Fibroblast of lung (primary cell): ENCODE measurements around the gene HOPX. TPM values are rescaled to one million over a fixed set of nuclear protein-coding genes. Genes with fewer than 3 reads are reported as not detected.
"Not testable (repeated sequence)": the region's sequence is repeated elsewhere in the genome, so short reads cannot be mapped to it uniquely, and the experiment has no call there.

ENCODE experiments used
- DNase-seq, 2 donors: peaks; one replicate each; pipeline versions ENCODE4 v3.0.0 to v3.0.0-alpha.2; 2010; ENCODE audit warnings: low read depth in 2 of 2
- H2AFZ ChIP-seq: 2 replicates; pipeline ENCODE4 v1.5.1; 2012; ENCODE audit warnings: low read length, control low read depth, inconsistent platforms
- H3K27ac ChIP-seq: 2 replicates; pipeline ENCODE4 v1.5.1; 2011; ENCODE audit warnings: low read length, control low read depth; ENCODE audit not compliant: insufficient read depth
- H3K27me3 ChIP-seq: 2 replicates; pipeline ENCODE4 v1.5.1; 2011; ENCODE audit warnings: mild to moderate bottlenecking, low read length; ENCODE audit not compliant: control insufficient read depth, insufficient read depth
- H3K36me3 ChIP-seq: 2 replicates; pipeline ENCODE4 v1.5.1; 2011; ENCODE audit warnings: low read length; ENCODE audit not compliant: control insufficient read depth, insufficient read depth
- H3K4me1 ChIP-seq: 2 replicates; pipeline ENCODE4 v1.5.1; 2011; ENCODE audit warnings: low read length; ENCODE audit not compliant: control insufficient read depth, insufficient read depth; ENCODE audit errors: extremely low read depth
- H3K4me2 ChIP-seq: 2 replicates; pipeline ENCODE4 v1.5.1; 2011; ENCODE audit warnings: low read length, control low read depth; ENCODE audit not compliant: insufficient read depth; ENCODE audit errors: extremely low read depth
- H3K4me3 ChIP-seq, 4 experiments: fragments of 200-600 bp in 1 of 4; sonication (generic) in 1 of 4; replicated peaks in 1 of 4; 2 replicates each; pipeline ENCODE4 v1.5.1; 2011 to 2016; ENCODE audit warnings: low read length in 4 of 4, low read depth in 3 of 4, mild to moderate bottlenecking in 3 of 4, control low read depth in 2 of 4, inconsistent platforms in 1 of 4, mixed read lengths in 1 of 4; ENCODE audit not compliant: insufficient read depth in 1 of 4; ENCODE audit errors: control extremely low read depth in 1 of 4
- H3K79me2 ChIP-seq: 2 replicates; pipeline ENCODE4 v1.5.1; 2012; ENCODE audit warnings: mild to moderate bottlenecking, low read length, inconsistent platforms; ENCODE audit not compliant: control insufficient read depth, insufficient read depth
- H3K9ac ChIP-seq: 2 replicates; pipeline ENCODE4 v1.5.1; 2011; ENCODE audit warnings: mild to moderate bottlenecking, low read length, control low read depth; ENCODE audit not compliant: insufficient read depth
- H3K9me3 ChIP-seq: 2 replicates; pipeline ENCODE4 v1.5.1; 2012; ENCODE audit warnings: low read depth, low read length; ENCODE audit not compliant: control insufficient read depth, insufficient read depth
- H4K20me1 ChIP-seq: 2 replicates; pipeline ENCODE4 v1.5.1; 2011; ENCODE audit warnings: low read length; ENCODE audit not compliant: control insufficient read depth, insufficient read depth; ENCODE audit errors: extremely low read depth
- CTCF ChIP-seq, 2 donors: IDR thresholded peaks in 1 of 2; conservative IDR thresholded peaks in 1 of 2; 1 replicate in 1 of 2; 2 replicates in 1 of 2; pipeline ENCODE4 v1.5.1; 2011 to 2012; ENCODE audit warnings: low read length in 2 of 2, control low read depth in 1 of 2, inconsistent platforms in 1 of 2, low read depth in 1 of 2, mild to moderate bottlenecking in 1 of 2
- EZH2 ChIP-seq: IDR thresholded peaks from 2 replicates; pipeline ENCODE4 v1.5.1; 2012; ENCODE audit warnings: low read length, control low read depth, mild to moderate bottlenecking; ENCODE audit errors: missing control alignments
- polyA plus RNA-seq, 2 donors: library from polyadenylated mRNA; depleted of rRNA in 1 of 2; stranded (reverse) in 1 of 2; unstranded in 1 of 2; fragments of >200 nt; gene quantifications; 2 replicates each; pipeline ENCODE4 v1.2.1, GENCODE V29; 2011 to 2012; ENCODE audit warnings: missing spikeins in 1 of 2
- total RNA-seq: library from RNA; depleted of rRNA; stranded (reverse); fragments of >200 nt; gene quantifications from 2 replicates; pipeline ENCODE4 v1.2.1, GENCODE V29; 2014

Gene HOPX
- total and polyA plus RNA-seq, 2 donors (not counting 1 experiment from before 2014, with no cell fraction given) = 2.4 to 11.4 TPM

GRCh38 chr4:56612282-56612681 is 68.8 kb downstream of the HOPX start:
- Histone ChIP-seq H4K20me1 (no peaks in the 10 kb centered on the region), H3K79me2 (no peaks in the 10 kb centered on the region), H3K27me3 (no peaks in the 10 kb centered on the region), H3K27ac (no peak overlapping the region), H3K9me3 (no peaks in the 10 kb centered on the region), H3K9ac (no peak overlapping the region), H3K36me3 (no peaks in the 10 kb centered on the region), H3K4me2 (no peak overlapping the region), H3K4me1 (no peaks in the 10 kb centered on the region), H2AFZ (no peak overlapping the region), H3K4me3 (no peak overlapping the region)
- no peak for TF ChIP-seq EZH2
- TF ChIP-seq CTCF (conservative IDR thresholded peaks at IDR 0.05 in 1 of 2, IDR thresholded peaks at IDR 0.05 in 1 of 2; ENCODE audit: low read depth in 1 of 2, low read length in 2 of 2) = no peak
- DNase-seq = no peak

- DNase-seq = peak; percentile 6 to 62
- H3K9me3 ChIP-seq = no peaks in the 10 kb centered on the region
- H3K36me3 ChIP-seq = no peaks in the 10 kb centered on the region
- no peak overlapping the region for H2AFZ ChIP-seq
- no peak overlapping the region for H3K4me2 ChIP-seq
- TF ChIP-seq CTCF (conservative IDR thresholded peaks at IDR 0.05 in 1 of 2, IDR thresholded peaks at IDR 0.05 in 1 of 2; ENCODE audit: low read depth in 1 of 2, low read length in 2 of 2) (no peak), EZH2 (no peak)
- H3K4me1 ChIP-seq = no peaks in the 10 kb centered on the region
- H3K79me2 ChIP-seq = no peaks in the 10 kb centered on the region
- no peak overlapping the region for H3K27ac ChIP-seq
- no peak overlapping the region for H3K9ac ChIP-seq
- H3K27me3 ChIP-seq = no peaks in the 10 kb centered on the region
- H3K4me3 ChIP-seq = no peak overlapping the region
- H4K20me1 ChIP-seq = no peaks in the 10 kb centered on the region
Measured at GRCh38 chr4:56611501-56611900, 69.6 kb downstream of the HOPX start.

- not testable (repeated sequence) for H3K9ac ChIP-seq, H3K9me3 ChIP-seq, DNase-seq, H3K36me3 ChIP-seq, H3K27me3 ChIP-seq, H2AFZ ChIP-seq, H3K4me1 ChIP-seq, H3K4me2 ChIP-seq, H4K20me1 ChIP-seq, H3K4me3 ChIP-seq, H3K27ac ChIP-seq, H3K79me2 ChIP-seq
Measured at GRCh38 chr4:56610170-56610569, 70.9 kb downstream of the HOPX start.
